Stomach (tissue), 9 donors: ENCODE measurements around the gene BASP1. TPM values are rescaled to one million over a fixed set of nuclear protein-coding genes. Genes with fewer than 3 reads are reported as not detected.

Experiments used
- DNase-seq, 2 donors: peaks; one replicate each; pipeline versions ENCODE4 v3.0.0 to v3.0.0-alpha.2; 2013 to 2019
- H3K27ac ChIP-seq, 5 donors: fragments of 200-600 bp in 4 of 5; sonication (generic) in 4 of 5; one replicate each; pipeline ENCODE4 v1.5.1; 2013 to 2019; ENCODE audit warnings: mild to moderate bottlenecking in 1 of 5, moderate library complexity in 1 of 5
- H3K27me3 ChIP-seq, 3 donors: fragments of 200-600 bp; sonication (generic); one replicate each; pipeline ENCODE4 v1.5.1; 2017 to 2019; ENCODE audit warnings: mixed run types in 1 of 3
- H3K36me3 ChIP-seq, 4 donors: fragments of 200-600 bp; sonication (generic); 1 replicate in 3 of 4; 2 replicates in 1 of 4; pipeline ENCODE4 v1.5.1; 2016 to 2019
- H3K4me1 ChIP-seq, 4 donors: fragments of 200-600 bp; sonication (generic); one replicate each; pipeline ENCODE4 v1.5.1; 2016 to 2019
- H3K4me3 ChIP-seq, 4 donors: fragments of 200-600 bp; sonication (generic) in 3 of 4; one replicate each; pipeline ENCODE4 v1.5.1; 2016 to 2019; ENCODE audit warnings: mild to moderate bottlenecking in 1 of 4
- H3K9me3 ChIP-seq, 4 donors: fragments of 200-600 bp; sonication (generic); one replicate each; pipeline ENCODE4 v1.5.1; 2016 to 2019
- CTCF ChIP-seq, 7 experiments: fragments of 450-650 bp in 4 of 7; fragments of 200-600 bp in 3 of 7; sonication (generic) in 3 of 7; IDR thresholded peaks; one replicate each; pipeline ENCODE4 v1.5.1; 2016 to 2019; ENCODE audit warnings: antibody characterized with exemption in 7 of 7, control low read depth in 2 of 7, mild to moderate bottlenecking in 1 of 7
- EP300 ChIP-seq: sonication (generic); formaldehyde crosslinking; IDR thresholded peaks from one replicate; pipeline ENCODE4 v1.6.1; 2017; ENCODE audit warnings: antibody characterized with exemption
- POLR2A ChIP-seq, 4 donors: fragments of 450-650 bp; IDR thresholded peaks; one replicate each; pipeline ENCODE4 v1.6.1; 2016; ENCODE audit warnings: antibody characterized with exemption in 4 of 4, control low read depth in 2 of 4, mild to moderate bottlenecking in 1 of 4, moderate library complexity in 1 of 4
- POLR2AphosphoS5 ChIP-seq, 3 donors: sonication (generic); formaldehyde crosslinking; IDR thresholded peaks; one replicate each; pipeline ENCODE4 v1.6.1; 2016; ENCODE audit warnings: antibody characterized with exemption in 3 of 3
- WGBS, 5 donors: extraction: QIAGEN DNeasy Blood & Tissue Kit in 3 of 5; methylation state at CpG; one replicate each; pipeline versions ENCODE4 v1.1.5 to v1.1.7; 2013 to 2018; 5-methylcytosine and 5-hydroxymethylcytosine counted together
- intact Hi-C: fragments of 100-400 bp; cut with DNase I; formaldehyde crosslinking; loops from one replicate; pipeline ENCODE4 v1.15.1; 2023; ENCODE audit warnings: low total_unique reads
- polyA plus RNA-seq, 3 donors: library from polyadenylated mRNA; stranded (reverse); fragments of 200-250 nt; gene quantifications; one replicate each; pipeline ENCODE4 v1.2.3, GENCODE V29; 2013
- total RNA-seq, 5 donors: library from RNA; depleted of rRNA; stranded (reverse); fragments of >200 nt; gene quantifications; one replicate each; pipeline versions ENCODE4 v1.1.0 to v1.2.3, GENCODE V29; 2014 to 2016
- donor health status: healthy with polysubstance abuse.
- donor health status: Bipolar disorder and iron deficiency.
- donor health status: healthy.

Gene BASP1
- total and polyA plus RNA-seq, 8 donors, result 4.0 to 60.8 (median 16.0) TPM

GRCh38 chr5:17180864-17181723 lies 36.3 kb upstream of the BASP1 start:
- no peak overlapping the region for H3K27ac ChIP-seq
- H3K9me3 ChIP-seq, result no peaks in the 10 kb centered on the region
- DNase-seq, result no peak
- H3K4me1 ChIP-seq, result peaks cover 0 to 10% (median 4%) of the 10 kb centered on the region in 4 donors
- 71 to 82% (median 79%) methylated on average over 11 of the region's 11 CpGs for WGBS, 5 donors
- no peak for TF ChIP-seq POLR2AphosphoS5 (IDR thresholded peaks at IDR 0.05)
- no peak for TF ChIP-seq CTCF (IDR thresholded peaks at IDR 0.05)
- TF ChIP-seq EP300, result no peak
- no peak for TF ChIP-seq POLR2A (IDR thresholded peaks at IDR 0.05)
- no peaks in the 10 kb centered on the region for H3K36me3 ChIP-seq
- intact Hi-C loops, result loop anchor here (10.0 kb wide), 1 partner anchor 246 kb away; the partner anchor contains the start of gene MYO10
- no peaks in the 10 kb centered on the region for H3K27me3 ChIP-seq
- no peak overlapping the region for H3K4me3 ChIP-seq

GRCh38 chr5:17182494-17182893 lies 34.9 kb upstream of the BASP1 start:
- WGBS, 5 donors, result 77 to 88% (median 84%) methylated on average over 3 of the region's 3 CpGs
- H3K27me3 ChIP-seq, result no peaks in the 10 kb centered on the region
- H3K4me1 ChIP-seq, result peaks cover 0 to 15% (median 7%) of the 10 kb centered on the region in 4 donors
- TF ChIP-seq POLR2A (IDR thresholded peaks at IDR 0.05) (no peak), POLR2AphosphoS5 (IDR thresholded peaks at IDR 0.05) (no peak), CTCF (IDR thresholded peaks at IDR 0.05) (no peak), EP300 (no peak)
- H3K27ac ChIP-seq, result no peak overlapping the region
- no peak overlapping the region for H3K4me3 ChIP-seq
- H3K9me3 ChIP-seq, result no peaks in the 10 kb centered on the region
- H3K36me3 ChIP-seq, result no peaks in the 10 kb centered on the region
- no peak for DNase-seq
- intact Hi-C loops, result loop anchor here (10.0 kb wide), 1 partner anchor 248 kb away; the partner anchor contains the start of gene MYO10

DNA sequence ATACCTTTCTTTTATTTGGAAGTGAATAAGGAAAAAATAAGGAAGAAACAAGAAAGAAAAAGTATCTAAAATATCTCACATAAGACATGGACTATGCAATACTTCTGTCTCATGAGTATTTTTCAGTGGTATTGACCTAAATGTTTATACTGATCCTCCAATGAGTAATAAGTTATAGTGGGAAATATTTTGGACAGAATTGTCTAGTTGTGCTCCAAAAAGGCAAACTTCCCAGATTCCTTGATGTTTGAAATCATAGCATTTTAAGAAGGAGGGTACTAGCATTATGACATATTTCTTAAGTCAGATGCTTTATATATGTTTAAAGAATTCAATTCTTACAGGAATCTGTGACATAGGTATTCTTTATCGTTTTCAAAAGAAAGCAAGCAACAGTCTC lies 34.5 kb upstream of the BASP1 start:
- intact Hi-C loops, result loop anchor here (10.0 kb wide), 1 partner anchor 248 kb away; the partner anchor contains the start of gene MYO10
- DNase-seq, result no peak
- H3K27ac ChIP-seq, result no peak overlapping the region
- TF ChIP-seq EP300 (no peak), CTCF (IDR thresholded peaks at IDR 0.05) (no peak), POLR2AphosphoS5 (IDR thresholded peaks at IDR 0.05) (no peak), POLR2A (IDR thresholded peaks at IDR 0.05) (no peak)
- H3K4me3 ChIP-seq, result no peak overlapping the region
- no peaks in the 10 kb centered on the region for H3K36me3 ChIP-seq
- peaks cover 0 to 15% (median 7%) of the 10 kb centered on the region in 4 donors for H3K4me1 ChIP-seq
- no peaks in the 10 kb centered on the region for H3K27me3 ChIP-seq
- no peaks in the 10 kb centered on the region for H3K9me3 ChIP-seq
- WGBS, 5 donors, result 64 to 89% (median 85%) methylated on average over 1 of the region's 1 CpG

GRCh38 chr5:17183831-17184230 lies 33.6 kb upstream of the BASP1 start:
- TF ChIP-seq CTCF (IDR thresholded peaks at IDR 0.05) (no peak), POLR2A (IDR thresholded peaks at IDR 0.05) (no peak), EP300 (no peak), POLR2AphosphoS5 (IDR thresholded peaks at IDR 0.05) (no peak)
- no peaks in the 10 kb centered on the region for H3K9me3 ChIP-seq
- 82 to 93% (median 90%) methylated on average over 7 of the region's 7 CpGs for WGBS, 5 donors
- no peak overlapping the region for H3K4me3 ChIP-seq
- no peaks in the 10 kb centered on the region for H3K36me3 ChIP-seq
- no peak overlapping the region for H3K27ac ChIP-seq
- H3K4me1 ChIP-seq, result peaks cover 0 to 16% (median 7%) of the 10 kb centered on the region in 4 donors
- intact Hi-C loops, result loop anchor here (10.0 kb wide), 1 partner anchor 249 kb away; the partner anchor contains the start of gene MYO10
- no peak for DNase-seq
- no peaks in the 10 kb centered on the region for H3K27me3 ChIP-seq
